GM12878 (cell line): ENCODE measurements around the gene DYNC1H1.

Source experiments
- CEBPB ChIP-seq, 2 experiments: fragments of 150-350 bp in 1 of 2; IDR thresholded peaks; 2 replicates each; pipeline ENCODE4 v1.6.1; 2012 to 2014; ENCODE audit warnings: low read depth in 2 of 2, low read length in 2 of 2, borderline replicate concordance in 1 of 2, inconsistent platforms in 1 of 2
- CREB1 ChIP-seq: IDR thresholded peaks from 2 replicates; pipeline ENCODE4 v1.6.1; 2012; ENCODE audit warnings: low read depth, mild to moderate bottlenecking, inconsistent platforms
- CTCF ChIP-seq, 3 experiments: IDR thresholded peaks in 2 of 3; conservative IDR thresholded peaks in 1 of 3; 2 replicates each; pipeline ENCODE4 v1.5.1; 2011; ENCODE audit warnings: low read depth in 3 of 3, low read length in 3 of 3, mild to moderate bottlenecking in 3 of 3, control low read depth in 2 of 3, moderate library complexity in 2 of 3, inconsistent platforms in 1 of 3, mixed read lengths in 1 of 3; ENCODE audit not compliant: control insufficient read depth in 2 of 3, insufficient read depth in 1 of 3; ENCODE audit errors: extremely low read depth in 1 of 3
- EP300 ChIP-seq, 2 experiments: fragments of 150-350 bp in 1 of 2; IDR thresholded peaks; 2 replicates each; pipeline ENCODE4 v1.6.1; 2011 to 2012; ENCODE audit warnings: low read depth in 2 of 2, low read length in 2 of 2, borderline replicate concordance in 1 of 2, improper control_type of control experiment in 1 of 2, inconsistent platforms in 1 of 2; ENCODE audit not compliant: control insufficient read depth in 1 of 2
- GABPA ChIP-seq: IDR thresholded peaks from 2 replicates; pipeline ENCODE4 v1.6.1; 2014; ENCODE audit warnings: antibody characterized with exemption, low read depth, mild to moderate bottlenecking, inconsistent platforms
- MEF2A ChIP-seq: IDR thresholded peaks from 2 replicates; pipeline ENCODE4 v1.6.1; 2011; ENCODE audit warnings: low read depth, mild to moderate bottlenecking, low read length, moderate library complexity; ENCODE audit not compliant: insufficient read depth
- MLLT1 ChIP-seq: fragments of 450-650 bp; IDR thresholded peaks from 2 replicates; pipeline ENCODE4 v1.6.1; 2016; ENCODE audit warnings: mild to moderate bottlenecking
- POLR2A ChIP-seq: IDR thresholded peaks from 2 replicates; pipeline ENCODE4 v1.6.1; 2011; ENCODE audit warnings: low read depth, mild to moderate bottlenecking, low read length
- REST ChIP-seq: IDR thresholded peaks from 2 replicates; pipeline ENCODE4 v1.6.1; 2012; ENCODE audit warnings: mild to moderate bottlenecking, low read depth, low read length
- RUNX3 ChIP-seq: IDR thresholded peaks from 2 replicates; pipeline ENCODE4 v1.6.1; 2012; ENCODE audit warnings: low read length, inconsistent platforms
- SREBF2 ChIP-seq: IDR thresholded peaks from 2 replicates; pipeline ENCODE4 v1.6.1; 2012; ENCODE audit warnings: mild to moderate bottlenecking, low read length
- SUZ12 ChIP-seq: fragments of 200-600 bp; sonication (generic); IDR thresholded peaks from one replicate; pipeline ENCODE4 v1.6.1; 2018; ENCODE audit warnings: antibody characterized with exemption, mild to moderate bottlenecking; ENCODE audit not compliant: unreplicated experiment
- TARDBP ChIP-seq: IDR thresholded peaks from 2 replicates; pipeline ENCODE4 v1.6.1; 2016; ENCODE audit warnings: borderline replicate concordance

GRCh38 chr14:102074415-102074964 lies 110.1 kb downstream of the DYNC1H1 start:
- TF ChIP-seq CTCF (IDR thresholded peaks at IDR 0.05 in 2 of 3, conservative IDR thresholded peaks at IDR 0.05 in 1 of 3; ENCODE audit: control insufficient read depth in 2 of 3, extremely low read depth in 1 of 3, insufficient read depth in 1 of 3, low read depth in 3 of 3, low read length in 3 of 3) (no peak), CREB1 (no peak), SREBF2 (no peak), CEBPB (IDR thresholded peaks at IDR 0.05; ENCODE audit: borderline replicate concordance in 1 of 2, low read depth in 2 of 2, low read length in 2 of 2) (no peak), MEF2A (no peak), EP300 (IDR thresholded peaks at IDR 0.05; ENCODE audit: borderline replicate concordance in 1 of 2, control insufficient read depth in 1 of 2, low read depth in 2 of 2, low read length in 2 of 2) (no peak), REST (no peak), RUNX3 (no peak), TARDBP (no peak), POLR2A (no peak), MLLT1 (no peak), GABPA (no peak), SUZ12 (no peak)
